ENCODE measurements around the gene RAB26.

The RAB26 gene

DNA sequence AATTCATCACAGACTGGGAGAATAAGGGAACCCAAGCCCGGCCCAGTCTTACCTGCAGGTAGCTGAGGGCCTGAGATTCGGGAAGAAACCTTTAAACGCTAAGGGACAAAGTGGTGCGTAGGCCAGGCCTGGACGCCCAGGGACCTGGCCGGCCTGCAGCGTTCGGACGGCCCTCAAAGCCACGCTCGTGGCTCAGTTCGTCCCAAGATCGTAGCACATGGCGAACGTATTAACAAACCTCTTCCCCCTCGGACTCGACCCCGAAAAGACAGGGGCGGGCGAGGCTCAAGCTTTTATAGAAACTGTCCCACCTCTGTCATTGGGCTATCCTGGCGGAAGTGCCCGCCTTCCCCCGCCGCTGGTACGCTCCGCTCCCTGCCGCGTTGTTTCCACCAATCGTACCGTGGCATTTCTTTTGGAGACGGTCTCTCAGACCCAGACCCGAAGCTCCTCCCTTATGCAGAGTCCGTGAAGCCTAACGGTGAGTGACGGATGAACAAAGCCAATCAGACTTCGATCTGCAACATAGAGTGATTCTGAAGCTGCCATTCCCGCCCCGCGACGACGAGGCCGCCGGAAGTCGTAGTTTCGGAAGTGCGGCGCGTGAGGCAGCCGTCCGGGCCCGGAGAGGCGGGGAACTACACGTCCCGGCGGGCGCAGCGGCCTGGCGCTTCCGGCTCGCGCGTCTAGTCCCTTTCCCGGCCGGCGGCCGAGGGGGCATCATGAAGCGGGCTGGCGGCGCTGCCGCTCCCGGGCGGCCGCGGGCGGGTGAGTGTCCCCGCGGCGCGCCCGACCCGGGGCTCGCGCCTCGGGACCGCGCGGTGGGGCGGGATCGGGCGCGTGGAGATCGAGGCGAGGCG is 6.9 kb downstream of the RAB26 start, which contains the start of gene TRAF7:
Gene TRAF7, plus strand, starts transcription at position 692 of the 860 bp plus-strand sequence. CDS start 8,139 bp downstream, outside the sequence.
- Histone ChIP-seq H3K36me3 (ENCODE audit: control insufficient read depth in 2 of 2, insufficient read depth in 1 of 2, low read length in 2 of 2) (peaks cover 0 to 43% of the 10 kb centered on the region in 2 experiments; a peak in 2 of 3 replicates), H3K4me3 (ENCODE audit: low read depth, low read length) (peak within 1 kb of the TSS; percentile 77), H3K9me3 (ENCODE audit: control insufficient read depth, insufficient read depth, low read depth, low read length) (no peaks in the 10 kb centered on the region), H3K4me1 (ENCODE audit: control insufficient read depth, insufficient read depth, low read length) (no peaks in the 10 kb centered on the region), H3K27ac (ENCODE audit: extremely low read depth, low read depth, low read length) (peak within 1 kb of the TSS; percentile 64)
- ChIA-PET POLR2A (interaction anchor here (0.5 to 2.6 kb wide), 96 partner anchors 8 to 750 kb away, joined by 3 to 92 read pairs (median 5); partner anchors contain the start of genes AMDHD2, ATP6V0C, BRICD5 and CEMP1), CTCF (interaction anchor here (0.6 to 3.8 kb wide), 10 partner anchors 15 to 1093 kb away, joined by 3 to 26 read pairs (median 3); partner anchors contain the start of gene ECI1)
- TF ChIP-seq, protein P1, sequence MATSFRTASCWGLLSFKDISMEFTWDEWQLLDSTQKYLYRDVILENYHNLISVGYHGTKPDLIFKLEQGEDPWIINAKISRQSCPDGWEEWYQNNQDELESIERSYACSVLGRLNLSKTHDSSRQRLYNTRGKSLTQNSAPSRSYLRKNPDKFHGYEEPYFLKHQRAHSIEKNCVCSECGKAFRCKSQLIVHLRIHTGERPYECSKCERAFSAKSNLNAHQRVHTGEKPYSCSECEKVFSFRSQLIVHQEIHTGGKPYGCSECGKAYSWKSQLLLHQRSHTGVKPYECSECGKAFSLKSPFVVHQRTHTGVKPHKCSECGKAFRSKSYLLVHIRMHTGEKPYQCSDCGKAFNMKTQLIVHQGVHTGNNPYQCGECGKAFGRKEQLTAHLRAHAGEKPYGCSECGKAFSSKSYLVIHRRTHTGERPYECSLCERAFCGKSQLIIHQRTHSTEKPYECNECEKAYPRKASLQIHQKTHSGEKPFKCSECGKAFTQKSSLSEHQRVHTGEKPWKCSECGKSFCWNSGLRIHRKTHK (tag by site-specific recombination; IDR thresholded peaks at IDR 0.05): no peak
- TF ChIP-seq PRDM1 (tag by site-specific recombination; IDR thresholded peaks at IDR 0.05): no peak
- TF ChIP-seq ZNF23 (tag by site-specific recombination; IDR thresholded peaks at IDR 0.05; ENCODE audit: borderline replicate concordance): no peak
- TF ChIP-seq, protein P2, sequence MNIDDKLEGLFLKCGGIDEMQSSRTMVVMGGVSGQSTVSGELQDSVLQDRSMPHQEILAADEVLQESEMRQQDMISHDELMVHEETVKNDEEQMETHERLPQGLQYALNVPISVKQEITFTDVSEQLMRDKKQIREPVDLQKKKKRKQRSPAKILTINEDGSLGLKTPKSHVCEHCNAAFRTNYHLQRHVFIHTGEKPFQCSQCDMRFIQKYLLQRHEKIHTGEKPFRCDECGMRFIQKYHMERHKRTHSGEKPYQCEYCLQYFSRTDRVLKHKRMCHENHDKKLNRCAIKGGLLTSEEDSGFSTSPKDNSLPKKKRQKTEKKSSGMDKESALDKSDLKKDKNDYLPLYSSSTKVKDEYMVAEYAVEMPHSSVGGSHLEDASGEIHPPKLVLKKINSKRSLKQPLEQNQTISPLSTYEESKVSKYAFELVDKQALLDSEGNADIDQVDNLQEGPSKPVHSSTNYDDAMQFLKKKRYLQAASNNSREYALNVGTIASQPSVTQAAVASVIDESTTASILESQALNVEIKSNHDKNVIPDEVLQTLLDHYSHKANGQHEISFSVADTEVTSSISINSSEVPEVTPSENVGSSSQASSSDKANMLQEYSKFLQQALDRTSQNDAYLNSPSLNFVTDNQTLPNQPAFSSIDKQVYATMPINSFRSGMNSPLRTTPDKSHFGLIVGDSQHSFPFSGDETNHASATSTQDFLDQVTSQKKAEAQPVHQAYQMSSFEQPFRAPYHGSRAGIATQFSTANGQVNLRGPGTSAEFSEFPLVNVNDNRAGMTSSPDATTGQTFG (tag by site-specific recombination; IDR thresholded peaks at IDR 0.05; ENCODE audit: borderline replicate concordance): no peak
- TF ChIP-seq ZNF76 (tag by site-specific recombination; IDR thresholded peaks at IDR 0.05; ENCODE audit: borderline replicate concordance, low read depth): peak; percentile 98
- TF ChIP-seq, protein P3, sequence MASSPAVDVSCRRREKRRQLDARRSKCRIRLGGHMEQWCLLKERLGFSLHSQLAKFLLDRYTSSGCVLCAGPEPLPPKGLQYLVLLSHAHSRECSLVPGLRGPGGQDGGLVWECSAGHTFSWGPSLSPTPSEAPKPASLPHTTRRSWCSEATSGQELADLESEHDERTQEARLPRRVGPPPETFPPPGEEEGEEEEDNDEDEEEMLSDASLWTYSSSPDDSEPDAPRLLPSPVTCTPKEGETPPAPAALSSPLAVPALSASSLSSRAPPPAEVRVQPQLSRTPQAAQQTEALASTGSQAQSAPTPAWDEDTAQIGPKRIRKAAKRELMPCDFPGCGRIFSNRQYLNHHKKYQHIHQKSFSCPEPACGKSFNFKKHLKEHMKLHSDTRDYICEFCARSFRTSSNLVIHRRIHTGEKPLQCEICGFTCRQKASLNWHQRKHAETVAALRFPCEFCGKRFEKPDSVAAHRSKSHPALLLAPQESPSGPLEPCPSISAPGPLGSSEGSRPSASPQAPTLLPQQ (tag by site-specific recombination; IDR thresholded peaks at IDR 0.05): peak; percentile 71; the same call in 1 of the 2 replicates
- no peak for TF ChIP-seq ZNF140 (tag by site-specific recombination; IDR thresholded peaks at IDR 0.05)
- no peak for TF ChIP-seq OSR2 (tag by site-specific recombination; IDR thresholded peaks at IDR 0.05)
- TF ChIP-seq, protein P4, sequence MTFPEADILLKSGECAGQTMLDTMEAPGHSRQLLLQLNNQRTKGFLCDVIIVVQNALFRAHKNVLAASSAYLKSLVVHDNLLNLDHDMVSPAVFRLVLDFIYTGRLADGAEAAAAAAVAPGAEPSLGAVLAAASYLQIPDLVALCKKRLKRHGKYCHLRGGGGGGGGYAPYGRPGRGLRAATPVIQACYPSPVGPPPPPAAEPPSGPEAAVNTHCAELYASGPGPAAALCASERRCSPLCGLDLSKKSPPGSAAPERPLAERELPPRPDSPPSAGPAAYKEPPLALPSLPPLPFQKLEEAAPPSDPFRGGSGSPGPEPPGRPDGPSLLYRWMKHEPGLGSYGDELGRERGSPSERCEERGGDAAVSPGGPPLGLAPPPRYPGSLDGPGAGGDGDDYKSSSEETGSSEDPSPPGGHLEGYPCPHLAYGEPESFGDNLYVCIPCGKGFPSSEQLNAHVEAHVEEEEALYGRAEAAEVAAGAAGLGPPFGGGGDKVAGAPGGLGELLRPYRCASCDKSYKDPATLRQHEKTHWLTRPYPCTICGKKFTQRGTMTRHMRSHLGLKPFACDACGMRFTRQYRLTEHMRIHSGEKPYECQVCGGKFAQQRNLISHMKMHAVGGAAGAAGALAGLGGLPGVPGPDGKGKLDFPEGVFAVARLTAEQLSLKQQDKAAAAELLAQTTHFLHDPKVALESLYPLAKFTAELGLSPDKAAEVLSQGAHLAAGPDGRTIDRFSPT (tag by site-specific recombination; IDR thresholded peaks at IDR 0.05): no peak
- TF ChIP-seq, protein P5, sequence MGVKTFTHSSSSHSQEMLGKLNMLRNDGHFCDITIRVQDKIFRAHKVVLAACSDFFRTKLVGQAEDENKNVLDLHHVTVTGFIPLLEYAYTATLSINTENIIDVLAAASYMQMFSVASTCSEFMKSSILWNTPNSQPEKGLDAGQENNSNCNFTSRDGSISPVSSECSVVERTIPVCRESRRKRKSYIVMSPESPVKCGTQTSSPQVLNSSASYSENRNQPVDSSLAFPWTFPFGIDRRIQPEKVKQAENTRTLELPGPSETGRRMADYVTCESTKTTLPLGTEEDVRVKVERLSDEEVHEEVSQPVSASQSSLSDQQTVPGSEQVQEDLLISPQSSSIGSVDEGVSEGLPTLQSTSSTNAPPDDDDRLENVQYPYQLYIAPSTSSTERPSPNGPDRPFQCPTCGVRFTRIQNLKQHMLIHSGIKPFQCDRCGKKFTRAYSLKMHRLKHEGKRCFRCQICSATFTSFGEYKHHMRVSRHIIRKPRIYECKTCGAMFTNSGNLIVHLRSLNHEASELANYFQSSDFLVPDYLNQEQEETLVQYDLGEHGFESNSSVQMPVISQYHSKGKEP (tag by site-specific recombination; IDR thresholded peaks at IDR 0.05): no peak
- no peak for TF ChIP-seq ZNF585B (tag by site-specific recombination; IDR thresholded peaks at IDR 0.05)
- TF ChIP-seq SCRT2 (tag by site-specific recombination; IDR thresholded peaks at IDR 0.05): no peak; the same call in 1 of the 2 replicates
- TF ChIP-seq ZFHX2 (tag by site-specific recombination; conservative IDR thresholded peaks at IDR 0.05): peak; percentile 49
- TF ChIP-seq ZNF623 (tag by site-specific recombination; IDR thresholded peaks at IDR 0.05): peak; percentile 30; the same call in 1 of the 2 replicates
- TF ChIP-seq ZNF266 (tag by site-specific recombination; IDR thresholded peaks at IDR 0.05; ENCODE audit: low read depth): no peak
- peak; percentile 53 for TF ChIP-seq ZNF341 (tag by site-specific recombination; IDR thresholded peaks at IDR 0.05; ENCODE audit: low read depth)
- no peak for TF ChIP-seq SETDB1 (IDR thresholded peaks at IDR 0.05; ENCODE audit: insufficient read length, low read length)
- no peak for TF ChIP-seq ZNF510 (tag by site-specific recombination; IDR thresholded peaks at IDR 0.05; ENCODE audit: insufficient replicate concordance)
- TF ChIP-seq, protein P6, sequence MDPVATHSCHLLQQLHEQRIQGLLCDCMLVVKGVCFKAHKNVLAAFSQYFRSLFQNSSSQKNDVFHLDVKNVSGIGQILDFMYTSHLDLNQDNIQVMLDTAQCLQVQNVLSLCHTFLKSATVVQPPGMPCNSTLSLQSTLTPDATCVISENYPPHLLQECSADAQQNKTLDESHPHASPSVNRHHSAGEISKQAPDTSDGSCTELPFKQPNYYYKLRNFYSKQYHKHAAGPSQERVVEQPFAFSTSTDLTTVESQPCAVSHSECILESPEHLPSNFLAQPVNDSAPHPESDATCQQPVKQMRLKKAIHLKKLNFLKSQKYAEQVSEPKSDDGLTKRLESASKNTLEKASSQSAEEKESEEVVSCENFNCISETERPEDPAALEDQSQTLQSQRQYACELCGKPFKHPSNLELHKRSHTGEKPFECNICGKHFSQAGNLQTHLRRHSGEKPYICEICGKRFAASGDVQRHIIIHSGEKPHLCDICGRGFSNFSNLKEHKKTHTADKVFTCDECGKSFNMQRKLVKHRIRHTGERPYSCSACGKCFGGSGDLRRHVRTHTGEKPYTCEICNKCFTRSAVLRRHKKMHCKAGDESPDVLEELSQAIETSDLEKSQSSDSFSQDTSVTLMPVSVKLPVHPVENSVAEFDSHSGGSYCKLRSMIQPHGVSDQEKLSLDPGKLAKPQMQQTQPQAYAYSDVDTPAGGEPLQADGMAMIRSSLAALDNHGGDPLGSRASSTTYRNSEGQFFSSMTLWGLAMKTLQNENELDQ (tag by site-specific recombination; IDR thresholded peaks at IDR 0.05; ENCODE audit: low read depth): no peak
- no peak for TF ChIP-seq ZNF571 (tag by site-specific recombination; IDR thresholded peaks at IDR 0.05)
- TF ChIP-seq ZNF747 (tag by site-specific recombination; IDR thresholded peaks at IDR 0.05): no peak
- TF ChIP-seq ZBTB7A (tag by site-specific recombination; IDR thresholded peaks at IDR 0.05; ENCODE audit: low read depth): 0 out of 2 replicates have a peak, but pooled peaks have one; percentile 55
- TF ChIP-seq, protein P7, sequence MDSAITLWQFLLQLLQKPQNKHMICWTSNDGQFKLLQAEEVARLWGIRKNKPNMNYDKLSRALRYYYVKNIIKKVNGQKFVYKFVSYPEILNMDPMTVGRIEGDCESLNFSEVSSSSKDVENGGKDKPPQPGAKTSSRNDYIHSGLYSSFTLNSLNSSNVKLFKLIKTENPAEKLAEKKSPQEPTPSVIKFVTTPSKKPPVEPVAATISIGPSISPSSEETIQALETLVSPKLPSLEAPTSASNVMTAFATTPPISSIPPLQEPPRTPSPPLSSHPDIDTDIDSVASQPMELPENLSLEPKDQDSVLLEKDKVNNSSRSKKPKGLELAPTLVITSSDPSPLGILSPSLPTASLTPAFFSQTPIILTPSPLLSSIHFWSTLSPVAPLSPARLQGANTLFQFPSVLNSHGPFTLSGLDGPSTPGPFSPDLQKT (IDR thresholded peaks at IDR 0.05; ENCODE audit: borderline replicate concordance, low read depth, low read length): peak; percentile 98; the same call in 1 of the 2 replicates

All from HEK293 (cell line).